ENCODE results near the gene PXDN.

GRCh38 chr2:1671916-1672315 lies 72.4 kb downstream of the PXDN start:
- TF ChIP-seq POLR2AphosphoS5 (IDR thresholded peaks at IDR 0.05; ENCODE audit: low read depth, low read length) (no peak), POLR2A (IDR thresholded peaks at IDR 0.05; ENCODE audit: low read depth, low read length) (no peak)

Measured in GM12892 (cell line).